Peyer's patch (tissue), 4 donors: ENCODE results near the gene SCN2B.

Experiments used
- CTCF ChIP-seq, 6 experiments: fragments of 450-650 bp in 4 of 6; fragments of 200-600 bp in 2 of 6; sonication (generic) in 1 of 6; IDR thresholded peaks; one replicate each; pipeline ENCODE4 v1.5.1; 2017 to 2019; ENCODE audit warnings: antibody characterized with exemption in 6 of 6, mild to moderate bottlenecking in 3 of 6, moderate library complexity in 1 of 6
- POLR2A ChIP-seq, 2 donors: fragments of 450-650 bp; IDR thresholded peaks; one replicate each; pipeline ENCODE4 v1.5.1; 2017; ENCODE audit warnings: antibody characterized with exemption in 2 of 2, mild to moderate bottlenecking in 2 of 2, moderate library complexity in 2 of 2

DNA sequence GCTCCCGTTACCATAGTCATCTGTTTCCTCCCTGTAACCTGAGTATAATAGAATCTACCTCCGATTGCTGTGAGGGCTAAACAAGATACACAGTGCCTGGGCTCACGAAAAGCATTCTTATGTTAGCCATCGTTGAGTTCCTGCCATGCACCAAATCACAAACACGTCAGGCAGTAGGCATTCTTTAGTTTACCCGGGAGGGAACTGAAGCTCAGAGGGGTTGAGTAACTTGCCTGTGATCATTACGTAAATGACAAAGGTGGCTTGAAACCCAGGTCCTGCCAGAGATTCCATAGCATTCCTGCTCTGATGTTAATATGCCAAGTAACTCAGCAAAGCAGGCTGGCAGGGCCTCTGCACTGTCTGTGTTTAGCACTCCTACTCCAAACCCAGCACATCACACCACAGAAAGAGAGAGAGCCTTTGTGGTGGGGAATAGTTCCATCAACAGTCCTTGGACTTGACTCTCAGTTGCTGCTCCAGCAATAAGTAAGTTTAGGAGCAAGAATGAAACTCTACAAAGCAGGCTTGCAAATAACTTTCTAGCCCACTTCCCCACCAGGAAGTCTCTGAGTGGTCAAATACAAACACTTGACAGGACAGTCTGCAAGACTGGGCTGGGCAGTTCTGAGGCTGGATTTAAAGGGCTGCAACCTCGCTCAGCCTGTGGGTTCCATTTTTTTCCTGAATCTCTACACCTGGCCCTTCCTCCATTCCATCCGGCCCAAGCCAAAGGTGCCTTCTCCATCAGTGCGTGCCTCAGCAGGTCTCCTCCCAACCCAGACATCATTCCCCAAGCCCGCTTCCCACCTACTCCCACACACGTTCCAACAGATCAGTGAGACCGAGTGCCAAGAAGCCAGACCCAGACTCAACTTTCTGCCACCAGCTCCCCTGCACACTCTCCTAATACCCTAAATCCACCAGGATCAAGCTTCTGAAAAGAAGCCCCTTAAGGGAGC, 1.1 kb downstream of the SCN2B start:
- TF ChIP-seq POLR2A (IDR thresholded peaks at IDR 0.05) = no peak
- TF ChIP-seq CTCF (IDR thresholded peaks at IDR 0.05) = no peak
